CD14-positive monocyte (primary cell): ENCODE data around the gene TACC3. TPM values are rescaled to one million over a fixed set of nuclear protein-coding genes. Genes with fewer than 3 reads are reported as not detected.

Experiments
- DNase-seq, 3 donors: peaks; one replicate each; pipeline ENCODE4 v3.0.0-alpha.2; 2011 to 2022
- H2AFZ ChIP-seq: 2 replicates; pipeline ENCODE4 v1.6.0; 2012; ENCODE audit warnings: mild to moderate bottlenecking, low read depth, low read length, inconsistent platforms; ENCODE audit not compliant: insufficient read depth, poor library complexity, severe bottlenecking
- H3K27ac ChIP-seq, 2 donors: 1 replicate in 1 of 2; 2 replicates in 1 of 2; pipeline ENCODE4 v1.5.1; 2012 to 2013; ENCODE audit warnings: low read length in 2 of 2, control low read depth in 1 of 2, inconsistent platforms in 1 of 2, low read depth in 1 of 2, mild to moderate bottlenecking in 1 of 2
- H3K27me3 ChIP-seq, 2 donors: one replicate each; pipeline versions ENCODE4 v1.6.0 to v1.6.1; 2011 to 2013; ENCODE audit warnings: low read length in 2 of 2; ENCODE audit not compliant: control insufficient read depth in 2 of 2, insufficient read depth in 2 of 2
- H3K36me3 ChIP-seq, 2 donors: replicated peaks in 1 of 2; 1 replicate in 1 of 2; 2 replicates in 1 of 2; pipeline versions ENCODE4 v1.5.1 to v1.6.1; 2012 to 2013; ENCODE audit warnings: low read length in 2 of 2, control low read depth in 1 of 2, inconsistent platforms in 1 of 2, mild to moderate bottlenecking in 1 of 2; ENCODE audit not compliant: insufficient read depth in 2 of 2, control insufficient read depth in 1 of 2
- H3K4me1 ChIP-seq, 2 donors: 1 replicate in 1 of 2; 2 replicates in 1 of 2; pipeline versions ENCODE4 v1.5.1 to v1.6.1; 2012 to 2013; ENCODE audit warnings: low read length in 2 of 2, control low read depth in 1 of 2, inconsistent platforms in 1 of 2, mild to moderate bottlenecking in 1 of 2, moderate library complexity in 1 of 2; ENCODE audit not compliant: insufficient read depth in 2 of 2, control insufficient read depth in 1 of 2
- H3K4me2 ChIP-seq: replicated peaks from 2 replicates; pipeline ENCODE3; 2012; ENCODE audit warnings: low read length, moderate library complexity, mild to moderate bottlenecking; ENCODE audit not compliant: poor library complexity, severe bottlenecking; ENCODE audit errors: extremely low read depth
- H3K4me3 ChIP-seq, 3 experiments: fragments of 200-600 bp in 1 of 3; sonication (generic) in 1 of 3; replicated peaks in 1 of 3; 1 replicate in 2 of 3; 2 replicates in 1 of 3; pipeline ENCODE4 v1.5.1; 2011 to 2013; ENCODE audit warnings: low read length in 3 of 3, mild to moderate bottlenecking in 3 of 3, control low read depth in 2 of 3, low read depth in 2 of 3, inconsistent platforms in 1 of 3, moderate library complexity in 1 of 3
- H3K79me2 ChIP-seq: 2 replicates; pipeline ENCODE4 v1.6.0; 2012; ENCODE audit warnings: mild to moderate bottlenecking, control low read depth, inconsistent platforms, low read length, moderate library complexity; ENCODE audit not compliant: insufficient read depth
- H3K9ac ChIP-seq: 2 replicates; pipeline ENCODE4 v1.6.0; 2017; ENCODE audit warnings: low read length, mild to moderate bottlenecking; ENCODE audit not compliant: insufficient read depth, poor library complexity, severe bottlenecking
- H3K9me3 ChIP-seq, 2 donors: replicated peaks in 1 of 2; 1 replicate in 1 of 2; 2 replicates in 1 of 2; pipeline versions ENCODE4 v1.5.1 to v1.6.1; 2012 to 2013; ENCODE audit warnings: low read length in 2 of 2, control low read depth in 1 of 2; ENCODE audit not compliant: control insufficient read depth in 1 of 2, insufficient read depth in 1 of 2
- H4K20me1 ChIP-seq: 2 replicates; pipeline ENCODE4 v1.6.0; 2012; ENCODE audit warnings: mild to moderate bottlenecking, low read length, control low read depth, moderate library complexity; ENCODE audit not compliant: insufficient read depth
- H3K27ac Mint-ChIP-seq, 7 donors: one replicate each; pipeline ENCODE4 v1.8.0; 2020; ENCODE audit warnings: mild to moderate bottlenecking in 7 of 7, mixed read lengths in 7 of 7, moderate library complexity in 6 of 7, inconsistent platforms in 2 of 7
- H3K27me3 Mint-ChIP-seq, 3 donors: one replicate each; pipeline ENCODE4 v1.8.0; 2021 to 2022; ENCODE audit warnings: low read depth in 3 of 3, mild to moderate bottlenecking in 3 of 3, mixed read lengths in 3 of 3, moderate library complexity in 3 of 3, inconsistent platforms in 1 of 3
- H3K36me3 Mint-ChIP-seq, 2 donors: one replicate each; pipeline ENCODE4 v1.8.0; 2020; ENCODE audit warnings: mixed read lengths in 2 of 2, inconsistent platforms in 1 of 2, mild to moderate bottlenecking in 1 of 2
- H3K4me1 Mint-ChIP-seq: one replicate; pipeline ENCODE4 v1.8.0; 2020; ENCODE audit warnings: mild to moderate bottlenecking, mixed read lengths
- H3K4me3 Mint-ChIP-seq, 2 donors: one replicate each; pipeline ENCODE4 v1.8.0; 2020; ENCODE audit warnings: mild to moderate bottlenecking in 2 of 2, mixed read lengths in 2 of 2, moderate library complexity in 1 of 2
- H3K9me3 Mint-ChIP-seq, 7 donors: one replicate each; pipeline ENCODE4 v1.8.0; 2020 to 2022; ENCODE audit warnings: mixed read lengths in 7 of 7, mild to moderate bottlenecking in 6 of 7, moderate library complexity in 6 of 7, inconsistent platforms in 2 of 7
- CTCF ChIP-seq: fragments of 200-600 bp; IDR thresholded peaks from one replicate; pipeline ENCODE4 v1.8.0; 2022; ENCODE audit warnings: antibody characterized with exemption, mild to moderate bottlenecking
- WGBS: methylation state at CpG from one replicate; pipeline ENCODE4 v1.1.5; 2013; ENCODE audit warnings: missing lambda C conversion rate; ENCODE audit not compliant: insufficient coverage; 5-methylcytosine and 5-hydroxymethylcytosine counted together
- intact Hi-C, 2 donors: fragments of 100-400 bp; cut with micrococcal nuclease; formaldehyde crosslinking; loops; one replicate each; pipeline versions ENCODE4 v1.15.0 to v1.15.1; 2023
- polyA plus RNA-seq, 3 donors: library from polyadenylated mRNA; depleted of rRNA in 1 of 3; unstranded in 2 of 3; stranded (reverse) in 1 of 3; fragments of 300-500 nt in 2 of 3; fragments of >200 nt in 1 of 3; fragmentation: Illumina TruSeq in 2 of 3; gene quantifications; 1 replicate in 2 of 3; 2 replicates in 1 of 3; pipeline ENCODE4 v1.2.3, GENCODE V29; 2012 to 2021

The TACC3 gene
- polyA plus RNA-seq, 3 donors, result 43.7 to 84.2 (median 56.6) TPM

DNA sequence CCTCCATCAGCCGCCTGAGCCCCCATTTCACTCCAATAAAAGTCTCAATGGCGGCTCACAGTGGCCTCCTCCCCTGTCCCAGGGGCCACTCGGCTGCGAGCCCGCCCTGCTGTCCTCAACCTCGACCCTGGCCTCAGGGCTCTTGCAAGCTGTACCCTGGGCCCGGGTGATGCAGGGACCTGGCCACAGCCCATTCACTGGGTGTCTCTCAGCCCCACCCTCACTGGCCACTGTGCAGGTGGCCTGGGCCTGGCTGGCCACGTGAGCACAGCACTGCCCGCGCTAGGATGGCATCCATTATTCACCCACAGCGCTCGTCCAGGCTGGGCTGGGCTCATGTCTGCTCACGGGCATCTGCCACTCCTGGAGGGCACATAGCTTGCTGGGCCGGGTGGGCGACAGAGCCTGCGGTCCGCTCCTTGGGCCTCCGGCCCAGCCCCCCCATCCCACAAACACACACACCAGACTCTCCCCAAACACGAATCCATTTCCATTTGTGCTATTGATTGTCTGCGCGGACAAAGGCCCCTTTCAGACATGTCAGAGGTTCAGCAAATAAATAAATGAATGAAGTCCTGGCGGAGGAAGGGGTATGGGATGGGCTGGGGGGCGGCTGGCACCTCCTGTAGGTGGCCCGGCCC, 55.3 kb downstream of the TACC3 start:
- H4K20me1 ChIP-seq, result no peaks in the 10 kb centered on the region
- H3K36me3 Mint-ChIP-seq, result no peaks in the 10 kb centered on the region
- no peaks in the 10 kb centered on the region for H3K4me1 ChIP-seq
- H3K79me2 ChIP-seq, result no peaks in the 10 kb centered on the region
- no peak overlapping the region for H3K4me3 ChIP-seq
- no peaks in the 10 kb centered on the region for H3K27me3 ChIP-seq
- no peak for TF ChIP-seq CTCF
- H3K4me1 Mint-ChIP-seq, result no peaks in the 10 kb centered on the region
- H2AFZ ChIP-seq, result no peak overlapping the region
- intact Hi-C loops, result no loop called here
- H3K9me3 Mint-ChIP-seq, result no peaks in the 10 kb centered on the region
- no peak overlapping the region for H3K4me3 Mint-ChIP-seq
- no peak overlapping the region for H3K27ac Mint-ChIP-seq
- H3K9ac ChIP-seq, result no peak overlapping the region
- 95% methylated on average over 16 of the region's 24 CpGs for WGBS
- H3K27ac ChIP-seq, result no peak overlapping the region
- peaks cover 2 to 5% (median 2%) of the 10 kb centered on the region in 3 donors for H3K27me3 Mint-ChIP-seq
- H3K36me3 ChIP-seq, result no peaks in the 10 kb centered on the region
- DNase-seq, result no peak
- H3K4me2 ChIP-seq, result no peak overlapping the region
- H3K9me3 ChIP-seq, result no peaks in the 10 kb centered on the region

- DNase-seq, result no peak
- Histone ChIP-seq H3K79me2 (no peaks in the 10 kb centered on the region), H3K9me3 (no peaks in the 10 kb centered on the region), H3K4me2 (no peak overlapping the region), H3K9ac (no peak overlapping the region), H3K27ac (no peak overlapping the region), H3K4me1 (no peaks in the 10 kb centered on the region), H3K27me3 (no peaks in the 10 kb centered on the region), H2AFZ (no peak overlapping the region), H4K20me1 (no peaks in the 10 kb centered on the region), H3K4me3 (no peak overlapping the region), H3K36me3 (no peaks in the 10 kb centered on the region)
- intact Hi-C loops, result no loop called here
- WGBS, result 94% methylated on average over 26 of the region's 27 CpGs
- Mint-ChIP-seq H3K4me3 (no peak overlapping the region), H3K27ac (no peak overlapping the region), H3K4me1 (no peaks in the 10 kb centered on the region), H3K9me3 (no peaks in the 10 kb centered on the region), H3K27me3 (peaks cover 0 to 4% (median 0%) of the 10 kb centered on the region in 3 donors), H3K36me3 (no peaks in the 10 kb centered on the region)
- no peak for TF ChIP-seq CTCF
These were observed 56.7 kb downstream of the TACC3 start for GRCh38 chr4:1777822-1778641.
